Measurements from ENCODE around the gene GRWD1. TPM values are rescaled to one million over a fixed set of nuclear protein-coding genes. Genes with fewer than 3 reads are reported as not detected.

Gene GRWD1
- total and polyA plus RNA-seq, 2 of the 8 experiments (the other 6 are each of a cell fraction or from before 2014, with no cell fraction given): 36.9 to 61.9 TPM

- ChIA-PET CTCF (ENCODE audit: partially characterized antibody) (interaction anchor here (1.2 to 1.4 kb wide), 3 partner anchors 16 to 80 kb away, joined by 3 to 5 read pairs (median 3); partner anchors contain the start of genes KCNJ14 and KDELR1), POLR2A (ENCODE audit: partially characterized antibody) (interaction anchor here (2.6 to 11.4 kb wide), 3 partner anchors 8 to 21 kb away, joined by 12 to 176 read pairs (median 51); no protein-coding TSS in a partner anchor)
- Histone ChIP-seq H4K5ac (ENCODE audit: insufficient read length, low read depth, low read length) (no peak overlapping the region), H4K91ac (replicated peaks; ENCODE audit: insufficient read length, low read length) (no peak overlapping the region), H3K23me2 (ENCODE audit: low read depth, low read length) (no peaks in the 10 kb centered on the region; the same call in 1 of the 2 replicates), H3K79me1 (ENCODE audit: low read depth, low read length) (peaks cover 4% of the 10 kb centered on the region; the same call in 1 of the 2 replicates), H3K14ac (ENCODE audit: insufficient read length) (no peak overlapping the region), H3K9ac (replicated peaks in 1 of 4; ENCODE audit: extremely low read depth in 1 of 4, low read depth in 3 of 4, low read length in 3 of 4) (no peak overlapping the region), H3K27me3 (replicated peaks in 1 of 4; ENCODE audit: control insufficient read depth in 3 of 4, extremely low read depth in 1 of 4, insufficient read depth in 3 of 4, low read length in 3 of 4) (no peaks in the 10 kb centered on the region), H2BK120ac (replicated peaks; ENCODE audit: low read depth, low read length) (no peak overlapping the region), H3K23ac (ENCODE audit: insufficient read length) (no peak overlapping the region), H3K4me1 (replicated peaks in 1 of 4; ENCODE audit: control insufficient read depth in 3 of 4, insufficient read depth in 4 of 4, low read length in 3 of 4) (peaks cover 0 to 9% (median 1%) of the 10 kb centered on the region in 4 experiments; a peak in 3 of 7 replicates), H3K27ac (ENCODE audit: low read depth, low read length) (no peak overlapping the region), H2AK5ac (ENCODE audit: low read depth, low read length) (no peak overlapping the region), H2AFZ (ENCODE audit: low read length) (no peak overlapping the region), H4K20me1 (replicated peaks in 1 of 2; ENCODE audit: control insufficient read depth in 1 of 2, insufficient read depth in 2 of 2, low read length in 2 of 2) (peaks cover 16 to 22% of the 10 kb centered on the region in 2 experiments), H3K9me3 (ENCODE audit: insufficient read depth in 2 of 2, low read depth in 1 of 2, low read length in 1 of 2) (no peaks in the 10 kb centered on the region), H2BK5ac (ENCODE audit: low read depth, low read length) (no peak overlapping the region; the same call in 1 of the 2 replicates), H3K36me3 (ENCODE audit: control insufficient read depth in 2 of 4, insufficient read depth in 4 of 4, low read length in 3 of 4) (peaks cover 41 to 63% (median 57%) of the 10 kb centered on the region in 4 experiments), H3K79me2 (ENCODE audit: control insufficient read depth in 1 of 2, insufficient read depth in 2 of 2, low read length in 2 of 2) (peaks cover 0 to 12% of the 10 kb centered on the region in 2 experiments; a peak in 1 of 4 replicates), H3K18ac (ENCODE audit: extremely low read depth, low read length) (no peak overlapping the region), H3K4me3 (ENCODE audit: extremely low read depth in 1 of 4, insufficient read depth in 2 of 4, low read depth in 3 of 4, low read length in 4 of 4) (no peak overlapping the region), H3K4me2 (ENCODE audit: insufficient read depth in 1 of 2, low read depth in 2 of 2, low read length in 2 of 2) (no peak overlapping the region), H2BK12ac (ENCODE audit: low read depth, low read length) (no peak overlapping the region), H3K4ac (replicated peaks; ENCODE audit: insufficient read length, low read depth, low read length) (no peak overlapping the region), H2BK20ac (ENCODE audit: low read length) (no peak overlapping the region), H3K56ac (replicated peaks; ENCODE audit: insufficient read length, low read depth, low read length) (no peak overlapping the region), H4K8ac (ENCODE audit: extremely low read depth, insufficient read depth, low read length) (no peak overlapping the region), H2BK15ac (ENCODE audit: low read length) (no peak overlapping the region)
- no peak for DNase-seq (ENCODE audit: low read depth in 1 of 2, low spot score in 2 of 2)
- FAIRE-seq: no peak
- 85% methylated on average over 4 of the region's 4 CpGs; no CpG with 5 or more reads in 1 of the 2 experiments for WGBS, 2 experiments (ENCODE audit: extremely low coverage in 1 of 2, insufficient coverage in 1 of 2, insufficient read length in 1 of 2, insufficient replicate concordance in 2 of 2, low coverage in 1 of 2, low lambda C conversion rate in 2 of 2, missing lambda C conversion rate in 1 of 2)
- TF ChIP-seq SAP30 (IDR thresholded peaks at IDR 0.05; ENCODE audit: insufficient read depth, insufficient replicate concordance, low read length) (no peak), MAX (IDR thresholded peaks at IDR 0.05) (no peak), NANOG (IDR thresholded peaks at IDR 0.05; ENCODE audit: insufficient read depth, low read depth, low read length, poor library complexity, severe bottlenecking) (no peak), CBX5 (IDR thresholded peaks at IDR 0.05; ENCODE audit: low read depth, low read length) (no peak), GTF2F1 (IDR thresholded peaks at IDR 0.05; ENCODE audit: borderline replicate concordance, low read depth, low read length) (no peak), POU5F1 (IDR thresholded peaks at IDR 0.05; ENCODE audit: low read depth, low read length) (no peak), SUZ12 (IDR thresholded peaks at IDR 0.05; ENCODE audit: low read length) (no peak), SP2 (IDR thresholded peaks at IDR 0.05; ENCODE audit: low read length) (no peak), TEAD4 (IDR thresholded peaks at IDR 0.05; ENCODE audit: low read depth, low read length) (no peak), CBX8 (IDR thresholded peaks at IDR 0.05; ENCODE audit: borderline replicate concordance, low read depth, low read length) (no peak), YY1 (IDR thresholded peaks at IDR 0.05; ENCODE audit: low read depth, low read length) (no peak), ATF3 (IDR thresholded peaks at IDR 0.05; ENCODE audit: insufficient read depth, low read depth, low read length) (no peak), POLR2AphosphoS5 (IDR thresholded peaks at IDR 0.05; ENCODE audit: low read depth, low read length) (no peak)
Observed at GRCh38 chr19:48471836-48472235, 26.1 kb downstream of the GRWD1 start.
